Stimulated activated CD4-positive, alpha-beta T cell treated with anti-CD3 and anti-CD28 coated beads, Interleukin-1b, Interleukin-23, amount 100 ng/mL, for 24 hours (primary cell): ENCODE results near the gene DHFR.
"Not testable (repeated sequence)": the region's sequence is repeated elsewhere in the genome, so short reads cannot be mapped to it uniquely, and the experiment has no call there.

ENCODE experiments used
- DNase-seq, 4 experiments: peaks; one replicate each; pipeline ENCODE4 v3.0.0-alpha.2; 2020; ENCODE audit warnings: low read depth in 4 of 4, low spot score in 1 of 4

The DHFR gene

GRCh38 chr5:80600943-80601693 lies 53.7 kb downstream of the DHFR start:
- no peak for DNase-seq

GRCh38 chr5:80597500-80597899 lies 57.3 kb downstream of the DHFR start:
- DNase-seq, result no peak

- no peak for DNase-seq
Observed at GRCh38 chr5:80594810-80595209, 60.0 kb downstream of the DHFR start.

GRCh38 chr5:80592761-80593160 lies 62.0 kb downstream of the DHFR start:
- DNase-seq, result no peak

DNA sequence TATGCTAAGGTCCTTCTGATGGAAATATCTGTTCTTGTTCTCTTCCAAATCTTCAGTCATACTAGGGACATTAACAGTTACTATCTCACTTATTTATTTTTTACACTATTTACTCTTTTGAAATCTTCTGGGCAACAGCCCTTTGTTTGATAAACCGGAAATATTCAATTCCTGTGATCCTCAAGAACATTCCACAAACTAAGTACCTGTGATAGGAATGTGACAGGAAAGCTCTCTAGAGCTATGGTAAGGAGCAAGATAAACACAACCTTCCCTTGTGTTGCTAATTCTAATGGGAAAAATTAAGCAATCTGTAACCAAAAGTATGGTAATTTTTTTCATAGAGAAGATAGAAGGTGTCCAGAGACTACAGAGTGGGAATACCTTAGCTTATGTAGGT lies 62.7 kb downstream of the DHFR start:
- DNase-seq, result no peak

DNA sequence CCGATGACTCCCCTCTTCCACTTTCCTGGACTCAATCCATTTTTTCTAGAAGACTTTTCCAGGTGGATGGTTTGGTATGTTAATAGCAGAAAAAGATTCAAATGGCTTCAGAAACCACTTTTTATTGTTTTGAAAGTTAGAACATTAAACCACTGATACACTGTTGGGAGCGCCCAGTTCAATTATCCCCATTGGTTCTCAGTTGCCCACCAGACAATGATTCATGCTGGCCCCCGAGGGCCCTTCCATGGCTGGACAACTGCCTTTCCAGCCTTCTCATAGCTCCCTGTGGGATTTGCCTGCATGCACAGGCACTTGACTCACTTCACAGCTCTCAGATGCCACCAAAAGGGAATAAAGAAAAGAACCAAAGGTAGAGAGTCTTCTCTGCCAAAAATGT lies 63.4 kb downstream of the DHFR start:
- DNase-seq, result no peak

DNA sequence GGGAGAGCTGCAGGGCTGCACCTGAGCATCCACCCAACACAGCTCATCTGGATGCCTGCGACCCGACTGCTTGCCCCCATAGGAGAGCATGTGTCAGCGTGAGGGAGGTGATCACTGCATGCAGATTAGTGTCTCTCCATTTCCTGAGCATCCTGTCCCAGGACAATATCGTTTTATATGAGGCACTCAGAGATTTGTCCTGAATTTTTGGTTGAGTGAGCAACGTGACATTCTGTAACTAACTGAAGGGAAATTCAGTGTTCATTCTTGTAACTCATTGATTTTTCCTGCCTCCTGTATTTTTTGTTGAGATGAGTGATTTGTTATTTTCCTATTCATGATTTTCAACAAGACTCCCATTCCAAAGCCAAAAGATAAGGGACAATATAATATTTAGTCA lies 64.0 kb downstream of the DHFR start:
- DNase-seq, result no peak

DNA sequence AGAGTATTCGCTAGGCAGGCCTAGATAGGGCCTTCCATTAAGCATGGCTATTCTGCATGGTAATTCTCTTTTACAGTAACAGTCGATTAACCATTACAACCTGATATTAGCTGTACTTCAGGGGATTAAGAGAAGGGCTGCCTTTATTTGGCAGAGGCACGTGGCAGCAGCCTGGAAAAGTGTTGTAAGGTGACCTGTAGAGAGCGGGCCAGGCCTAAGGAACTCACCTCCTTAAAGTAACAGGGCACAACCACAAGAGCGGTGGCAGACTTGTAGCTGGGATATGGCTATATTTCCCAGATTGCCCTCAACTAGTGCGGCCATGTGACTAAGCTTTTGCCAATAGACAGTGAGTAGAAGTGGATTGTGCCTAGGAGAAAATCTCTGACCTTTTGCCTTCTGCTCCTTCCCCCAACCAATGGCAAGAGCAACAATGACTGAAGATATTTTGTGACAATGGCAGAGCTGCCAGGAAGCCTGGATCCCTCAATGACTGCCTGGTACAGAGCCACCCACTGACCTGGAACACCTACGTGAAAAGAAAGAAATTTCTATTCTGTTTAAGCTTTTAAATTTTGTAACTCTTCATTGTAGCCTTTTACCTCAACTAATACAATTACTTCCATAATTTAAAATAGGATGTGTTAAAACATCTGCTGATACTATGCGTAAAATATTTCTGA lies 65.8 kb downstream of the DHFR start:
- no peak for DNase-seq

- no peak for DNase-seq
Observed at GRCh38 chr5:80584770-80585169, 70.0 kb downstream of the DHFR start.

GRCh38 chr5:80580291-80580690 lies 74.5 kb downstream of the DHFR start:
- DNase-seq, result not testable (repeated sequence)

GRCh38 chr5:80579050-80579449 lies 75.7 kb downstream of the DHFR start:
- no peak for DNase-seq

DNA sequence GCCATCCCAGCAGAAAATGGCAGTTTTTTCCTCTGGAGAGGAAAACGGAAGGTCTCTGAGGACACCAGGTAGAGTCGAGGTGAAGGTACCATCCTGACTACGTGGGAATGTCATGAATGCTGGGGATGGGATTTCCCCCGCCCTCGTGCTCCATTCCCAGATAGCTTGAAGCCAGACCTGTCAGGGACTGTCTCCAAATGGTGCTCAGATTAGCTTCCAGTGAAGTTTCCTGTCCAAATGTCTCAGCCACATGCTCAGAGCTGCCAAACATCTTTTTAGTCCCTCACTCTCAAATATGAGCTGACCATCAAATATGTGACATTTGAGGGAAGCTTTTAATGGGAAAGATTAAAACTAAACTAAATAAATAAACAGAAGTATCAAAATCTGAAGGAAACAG lies 77.1 kb downstream of the DHFR start:
- no peak for DNase-seq

DNA sequence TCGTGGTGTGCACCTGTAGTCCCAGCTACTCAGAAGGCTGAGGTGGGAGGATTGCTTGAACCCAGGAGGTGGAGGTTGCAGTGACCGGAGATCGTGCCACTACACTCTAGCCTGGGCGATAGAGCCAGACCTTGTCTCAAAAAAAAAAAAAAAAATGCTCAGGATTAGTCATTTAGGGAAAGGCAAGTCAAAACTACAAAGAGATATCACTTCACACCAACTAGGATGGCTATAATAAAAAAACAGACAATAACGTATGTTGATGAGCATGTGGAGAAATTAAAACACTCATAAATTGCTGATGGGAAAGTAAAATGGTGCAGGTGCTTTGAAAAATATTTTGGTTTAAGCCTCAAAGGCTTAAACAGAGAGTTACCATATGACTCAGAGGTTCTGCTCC lies 78.4 kb downstream of the DHFR start:
- no peak for DNase-seq
